ENCODE results near the gene VGLL4.
"Not testable (repeated sequence)": the region's sequence is repeated elsewhere in the genome, so short reads cannot be mapped to it uniquely, and the experiment has no call there.

DNA sequence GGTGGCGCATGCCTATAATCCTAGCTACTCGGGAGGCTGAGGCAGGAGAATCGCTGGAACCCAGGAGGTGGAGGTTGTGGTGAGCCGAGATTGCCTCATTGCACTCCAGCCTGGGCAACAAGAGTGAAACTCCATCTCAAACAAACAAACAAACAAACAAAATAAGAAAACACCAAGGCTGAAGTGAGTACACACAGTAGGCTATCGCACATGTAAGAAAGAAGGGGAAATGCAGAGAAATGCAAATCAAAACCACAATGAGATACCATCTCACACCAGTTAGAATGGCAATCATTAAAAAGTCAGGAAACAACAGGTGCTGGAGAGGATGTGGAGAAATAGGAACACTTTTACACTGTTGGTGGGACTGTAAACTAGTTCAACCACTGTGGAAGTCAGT, 48.7 kb downstream of the VGLL4 start:
- TF ChIP-seq, protein P1, sequence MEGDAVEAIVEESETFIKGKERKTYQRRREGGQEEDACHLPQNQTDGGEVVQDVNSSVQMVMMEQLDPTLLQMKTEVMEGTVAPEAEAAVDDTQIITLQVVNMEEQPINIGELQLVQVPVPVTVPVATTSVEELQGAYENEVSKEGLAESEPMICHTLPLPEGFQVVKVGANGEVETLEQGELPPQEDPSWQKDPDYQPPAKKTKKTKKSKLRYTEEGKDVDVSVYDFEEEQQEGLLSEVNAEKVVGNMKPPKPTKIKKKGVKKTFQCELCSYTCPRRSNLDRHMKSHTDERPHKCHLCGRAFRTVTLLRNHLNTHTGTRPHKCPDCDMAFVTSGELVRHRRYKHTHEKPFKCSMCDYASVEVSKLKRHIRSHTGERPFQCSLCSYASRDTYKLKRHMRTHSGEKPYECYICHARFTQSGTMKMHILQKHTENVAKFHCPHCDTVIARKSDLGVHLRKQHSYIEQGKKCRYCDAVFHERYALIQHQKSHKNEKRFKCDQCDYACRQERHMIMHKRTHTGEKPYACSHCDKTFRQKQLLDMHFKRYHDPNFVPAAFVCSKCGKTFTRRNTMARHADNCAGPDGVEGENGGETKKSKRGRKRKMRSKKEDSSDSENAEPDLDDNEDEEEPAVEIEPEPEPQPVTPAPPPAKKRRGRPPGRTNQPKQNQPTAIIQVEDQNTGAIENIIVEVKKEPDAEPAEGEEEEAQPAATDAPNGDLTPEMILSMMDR (IDR thresholded peaks at IDR 0.05; ENCODE audit: insufficient read depth, low read length), result not testable (repeated sequence)
- TF ChIP-seq POLR2AphosphoS5, GABPA (IDR thresholded peaks at IDR 0.05; ENCODE audit: low read depth): not testable (repeated sequence)
- TF ChIP-seq, protein P2, sequence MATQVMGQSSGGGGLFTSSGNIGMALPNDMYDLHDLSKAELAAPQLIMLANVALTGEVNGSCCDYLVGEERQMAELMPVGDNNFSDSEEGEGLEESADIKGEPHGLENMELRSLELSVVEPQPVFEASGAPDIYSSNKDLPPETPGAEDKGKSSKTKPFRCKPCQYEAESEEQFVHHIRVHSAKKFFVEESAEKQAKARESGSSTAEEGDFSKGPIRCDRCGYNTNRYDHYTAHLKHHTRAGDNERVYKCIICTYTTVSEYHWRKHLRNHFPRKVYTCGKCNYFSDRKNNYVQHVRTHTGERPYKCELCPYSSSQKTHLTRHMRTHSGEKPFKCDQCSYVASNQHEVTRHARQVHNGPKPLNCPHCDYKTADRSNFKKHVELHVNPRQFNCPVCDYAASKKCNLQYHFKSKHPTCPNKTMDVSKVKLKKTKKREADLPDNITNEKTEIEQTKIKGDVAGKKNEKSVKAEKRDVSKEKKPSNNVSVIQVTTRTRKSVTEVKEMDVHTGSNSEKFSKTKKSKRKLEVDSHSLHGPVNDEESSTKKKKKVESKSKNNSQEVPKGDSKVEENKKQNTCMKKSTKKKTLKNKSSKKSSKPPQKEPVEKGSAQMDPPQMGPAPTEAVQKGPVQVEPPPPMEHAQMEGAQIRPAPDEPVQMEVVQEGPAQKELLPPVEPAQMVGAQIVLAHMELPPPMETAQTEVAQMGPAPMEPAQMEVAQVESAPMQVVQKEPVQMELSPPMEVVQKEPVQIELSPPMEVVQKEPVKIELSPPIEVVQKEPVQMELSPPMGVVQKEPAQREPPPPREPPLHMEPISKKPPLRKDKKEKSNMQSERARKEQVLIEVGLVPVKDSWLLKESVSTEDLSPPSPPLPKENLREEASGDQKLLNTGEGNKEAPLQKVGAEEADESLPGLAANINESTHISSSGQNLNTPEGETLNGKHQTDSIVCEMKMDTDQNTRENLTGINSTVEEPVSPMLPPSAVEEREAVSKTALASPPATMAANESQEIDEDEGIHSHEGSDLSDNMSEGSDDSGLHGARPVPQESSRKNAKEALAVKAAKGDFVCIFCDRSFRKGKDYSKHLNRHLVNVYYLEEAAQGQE (IDR thresholded peaks at IDR 0.05; ENCODE audit: insufficient replicate concordance, low read depth), result not testable (repeated sequence)

Measured in HL-60 (cell line).